Measurements from ENCODE around the gene EPHB3. TPM values are rescaled to one million over a fixed set of nuclear protein-coding genes. Genes with fewer than 3 reads are reported as not detected.

The EPHB3 gene
- total RNA-seq, 3 donors from 2014 or later (not counting 1 experiment from before 2014, with no cell fraction given), result not detected

- peaks cover 3% of the 10 kb centered on the region for H3K27me3 ChIP-seq (ENCODE audit: control insufficient read depth, insufficient read depth, low read length)
- no peak for TF ChIP-seq CTCF (IDR thresholded peaks at IDR 0.05)
- H3K4me3 Mint-ChIP-seq, result no peak overlapping the region
- no peak overlapping the region for H3K27ac Mint-ChIP-seq
- H3K27ac ChIP-seq (ENCODE audit: low read length), result no peak overlapping the region
- H3K4me1 ChIP-seq (ENCODE audit: control insufficient read depth, insufficient read depth, low read length), result peaks cover 19% of the 10 kb centered on the region
- peaks cover 13 to 14% of the 10 kb centered on the region in 2 donors for H3K4me1 Mint-ChIP-seq
- DNase-seq (no peak), ATAC-seq (no peak)
- no peaks in the 10 kb centered on the region for H3K36me3 ChIP-seq (ENCODE audit: control insufficient read depth, insufficient read depth, low read length)
- intact Hi-C loops (cut with micrococcal nuclease), result no loop called here
- H3K9me3 Mint-ChIP-seq, result no peaks in the 10 kb centered on the region
- H3K27me3 Mint-ChIP-seq (ENCODE audit: low read depth in 2 of 2), result peaks cover 24 to 37% of the 10 kb centered on the region in 2 donors
- H3K4me3 ChIP-seq (ENCODE audit: low read length), result no peak overlapping the region
- no peaks in the 10 kb centered on the region for H3K36me3 Mint-ChIP-seq
- H3K9me3 ChIP-seq (ENCODE audit: control insufficient read depth, insufficient read depth, low read length), result no peaks in the 10 kb centered on the region
- WGBS (ENCODE audit: insufficient coverage), result 81% methylated on average over 7 of the region's 7 CpGs
Observed at GRCh38 chr3:184618811-184619210, 57.2 kb downstream of the EPHB3 start.

GRCh38 chr3:184619369-184619768, 57.8 kb downstream of the EPHB3 start:
- Mint-ChIP-seq H3K9me3 (no peaks in the 10 kb centered on the region), H3K4me3 (no peak overlapping the region), H3K27me3 (ENCODE audit: low read depth in 2 of 2) (peaks cover 24 to 37% of the 10 kb centered on the region in 2 donors), H3K36me3 (no peaks in the 10 kb centered on the region), H3K27ac (no peak overlapping the region), H3K4me1 (peaks cover 13 to 14% of the 10 kb centered on the region in 2 donors)
- ATAC-seq (peak; percentile 30 to 72 (median 58)), DNase-seq (peak in 1 of 2 donors; percentile 65)
- Histone ChIP-seq H3K36me3 (ENCODE audit: control insufficient read depth, insufficient read depth, low read length) (no peaks in the 10 kb centered on the region), H3K4me1 (ENCODE audit: control insufficient read depth, insufficient read depth, low read length) (peaks cover 19% of the 10 kb centered on the region), H3K4me3 (ENCODE audit: low read length) (no peak overlapping the region), H3K27ac (ENCODE audit: low read length) (no peak overlapping the region), H3K9me3 (ENCODE audit: control insufficient read depth, insufficient read depth, low read length) (no peaks in the 10 kb centered on the region), H3K27me3 (ENCODE audit: control insufficient read depth, insufficient read depth, low read length) (peaks cover 3% of the 10 kb centered on the region)
- no peak for TF ChIP-seq CTCF (IDR thresholded peaks at IDR 0.05)
- intact Hi-C loops (cut with micrococcal nuclease), result no loop called here
- 14% methylated on average over 2 of the region's 3 CpGs for WGBS (ENCODE audit: insufficient coverage)

GRCh38 chr3:184619787-184620430, 58.3 kb downstream of the EPHB3 start:
- H3K36me3 Mint-ChIP-seq, result no peaks in the 10 kb centered on the region
- H3K9me3 ChIP-seq (ENCODE audit: control insufficient read depth, insufficient read depth, low read length), result no peaks in the 10 kb centered on the region
- H3K9me3 Mint-ChIP-seq, result no peaks in the 10 kb centered on the region
- H3K4me3 ChIP-seq (ENCODE audit: low read length), result no peak overlapping the region
- H3K27ac Mint-ChIP-seq, result no peak overlapping the region
- WGBS (ENCODE audit: insufficient coverage), result 84% methylated on average over 6 of the region's 6 CpGs
- no peak overlapping the region for H3K27ac ChIP-seq (ENCODE audit: low read length)
- H3K27me3 Mint-ChIP-seq (ENCODE audit: low read depth in 2 of 2), result peaks cover 24 to 33% of the 10 kb centered on the region in 2 donors
- peaks cover 3% of the 10 kb centered on the region for H3K27me3 ChIP-seq (ENCODE audit: control insufficient read depth, insufficient read depth, low read length)
- no peak for TF ChIP-seq CTCF (IDR thresholded peaks at IDR 0.05)
- no peak for DNase-seq
- H3K36me3 ChIP-seq (ENCODE audit: control insufficient read depth, insufficient read depth, low read length), result no peaks in the 10 kb centered on the region
- intact Hi-C loops (cut with micrococcal nuclease), result no loop called here
- peaks cover 13 to 14% of the 10 kb centered on the region in 2 donors for H3K4me1 Mint-ChIP-seq
- H3K4me3 Mint-ChIP-seq, result no peak overlapping the region
- peaks cover 19% of the 10 kb centered on the region for H3K4me1 ChIP-seq (ENCODE audit: control insufficient read depth, insufficient read depth, low read length)
- no peak for ATAC-seq
